Loucy (cell line): ENCODE results near the gene UNC45A.

Experiments
- H2AFZ ChIP-seq: fragments of 200-600 bp; sonication (generic); 2 replicates; pipeline ENCODE4 v1.6.0; 2016; ENCODE audit warnings: antibody characterized with exemption, mild to moderate bottlenecking, low read length, moderate library complexity
- H3F3A ChIP-seq: fragments of 200-600 bp; 2 replicates; pipeline ENCODE4 v1.6.0; 2016; ENCODE audit warnings: antibody characterized with exemption, low read depth, mild to moderate bottlenecking
- H3K27me3 ChIP-seq: fragments of 200-600 bp; sonication (generic); 2 replicates; pipeline ENCODE4 v1.6.1; 2014; ENCODE audit warnings: low read length, mild to moderate bottlenecking; ENCODE audit not compliant: insufficient read depth, poor library complexity, severe bottlenecking
- H3K36me3 ChIP-seq: fragments of 200-600 bp; sonication (generic); 2 replicates; pipeline ENCODE4 v1.6.1; 2016; ENCODE audit warnings: low read length; ENCODE audit not compliant: insufficient read depth
- H3K4me1 ChIP-seq: fragments of 200-600 bp; sonication (generic); 2 replicates; pipeline ENCODE4 v1.5.1; 2014; ENCODE audit warnings: low read length, mild to moderate bottlenecking; ENCODE audit not compliant: insufficient read depth, poor library complexity, severe bottlenecking
- H3K4me2 ChIP-seq: fragments of 200-600 bp; sonication (generic); 2 replicates; pipeline ENCODE4 v1.6.0; 2014; ENCODE audit warnings: antibody characterized with exemption, low read length, low read depth, mild to moderate bottlenecking; ENCODE audit not compliant: poor library complexity, severe bottlenecking
- H3K4me3 ChIP-seq: fragments of 200-600 bp; sonication (generic); 2 replicates; pipeline ENCODE4 v1.5.1; 2014; ENCODE audit warnings: low read length, mild to moderate bottlenecking, mixed read lengths; ENCODE audit not compliant: poor library complexity, severe bottlenecking
- H3K79me2 ChIP-seq: fragments of 200-600 bp; sonication (generic); 2 replicates; pipeline ENCODE4 v1.6.1; 2014; ENCODE audit warnings: low read length; ENCODE audit not compliant: insufficient read depth
- H3K9ac ChIP-seq: fragments of 200-600 bp; sonication (generic); 2 replicates; pipeline ENCODE4 v1.6.0; 2014; ENCODE audit warnings: mild to moderate bottlenecking, low read depth, low read length, moderate library complexity; ENCODE audit not compliant: poor library complexity, severe bottlenecking
- H3K9me2 ChIP-seq: fragments of 200-600 bp; sonication (generic); replicated peaks from 2 replicates; pipeline ENCODE4 v1.6.1; 2016; ENCODE audit warnings: low read depth, low read length, mixed read lengths
- H3K9me3 ChIP-seq: fragments of 200-600 bp; sonication (generic); 2 replicates; pipeline ENCODE4 v1.6.1; 2014; ENCODE audit warnings: mild to moderate bottlenecking, antibody characterized with exemption, low read length, low read depth; ENCODE audit not compliant: insufficient read depth
- H4K20me1 ChIP-seq: fragments of 200-600 bp; sonication (generic); 2 replicates; pipeline ENCODE4 v1.6.0; 2014; ENCODE audit warnings: antibody characterized with exemption, low read length, mild to moderate bottlenecking; ENCODE audit not compliant: insufficient read depth, poor library complexity, severe bottlenecking
- EZH2phosphoT487 ChIP-seq: fragments of 200-600 bp; IDR thresholded peaks from 2 replicates; pipeline ENCODE4 v1.6.1; 2018; ENCODE audit warnings: antibody characterized with exemption, mild to moderate bottlenecking, moderate library complexity, borderline replicate concordance
- TF ChIP-seq, protein P1 (sequence below): fragments of 200-600 bp; sonication (generic); conservative IDR thresholded peaks from 2 replicates; pipeline ENCODE4 v1.5.1; 2014; ENCODE audit warnings: mild to moderate bottlenecking, antibody characterized with exemption, low read length

UNC45A gene, protein sequence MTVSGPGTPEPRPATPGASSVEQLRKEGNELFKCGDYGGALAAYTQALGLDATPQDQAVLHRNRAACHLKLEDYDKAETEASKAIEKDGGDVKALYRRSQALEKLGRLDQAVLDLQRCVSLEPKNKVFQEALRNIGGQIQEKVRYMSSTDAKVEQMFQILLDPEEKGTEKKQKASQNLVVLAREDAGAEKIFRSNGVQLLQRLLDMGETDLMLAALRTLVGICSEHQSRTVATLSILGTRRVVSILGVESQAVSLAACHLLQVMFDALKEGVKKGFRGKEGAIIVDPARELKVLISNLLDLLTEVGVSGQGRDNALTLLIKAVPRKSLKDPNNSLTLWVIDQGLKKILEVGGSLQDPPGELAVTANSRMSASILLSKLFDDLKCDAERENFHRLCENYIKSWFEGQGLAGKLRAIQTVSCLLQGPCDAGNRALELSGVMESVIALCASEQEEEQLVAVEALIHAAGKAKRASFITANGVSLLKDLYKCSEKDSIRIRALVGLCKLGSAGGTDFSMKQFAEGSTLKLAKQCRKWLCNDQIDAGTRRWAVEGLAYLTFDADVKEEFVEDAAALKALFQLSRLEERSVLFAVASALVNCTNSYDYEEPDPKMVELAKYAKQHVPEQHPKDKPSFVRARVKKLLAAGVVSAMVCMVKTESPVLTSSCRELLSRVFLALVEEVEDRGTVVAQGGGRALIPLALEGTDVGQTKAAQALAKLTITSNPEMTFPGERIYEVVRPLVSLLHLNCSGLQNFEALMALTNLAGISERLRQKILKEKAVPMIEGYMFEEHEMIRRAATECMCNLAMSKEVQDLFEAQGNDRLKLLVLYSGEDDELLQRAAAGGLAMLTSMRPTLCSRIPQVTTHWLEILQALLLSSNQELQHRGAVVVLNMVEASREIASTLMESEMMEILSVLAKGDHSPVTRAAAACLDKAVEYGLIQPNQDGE

DNA sequence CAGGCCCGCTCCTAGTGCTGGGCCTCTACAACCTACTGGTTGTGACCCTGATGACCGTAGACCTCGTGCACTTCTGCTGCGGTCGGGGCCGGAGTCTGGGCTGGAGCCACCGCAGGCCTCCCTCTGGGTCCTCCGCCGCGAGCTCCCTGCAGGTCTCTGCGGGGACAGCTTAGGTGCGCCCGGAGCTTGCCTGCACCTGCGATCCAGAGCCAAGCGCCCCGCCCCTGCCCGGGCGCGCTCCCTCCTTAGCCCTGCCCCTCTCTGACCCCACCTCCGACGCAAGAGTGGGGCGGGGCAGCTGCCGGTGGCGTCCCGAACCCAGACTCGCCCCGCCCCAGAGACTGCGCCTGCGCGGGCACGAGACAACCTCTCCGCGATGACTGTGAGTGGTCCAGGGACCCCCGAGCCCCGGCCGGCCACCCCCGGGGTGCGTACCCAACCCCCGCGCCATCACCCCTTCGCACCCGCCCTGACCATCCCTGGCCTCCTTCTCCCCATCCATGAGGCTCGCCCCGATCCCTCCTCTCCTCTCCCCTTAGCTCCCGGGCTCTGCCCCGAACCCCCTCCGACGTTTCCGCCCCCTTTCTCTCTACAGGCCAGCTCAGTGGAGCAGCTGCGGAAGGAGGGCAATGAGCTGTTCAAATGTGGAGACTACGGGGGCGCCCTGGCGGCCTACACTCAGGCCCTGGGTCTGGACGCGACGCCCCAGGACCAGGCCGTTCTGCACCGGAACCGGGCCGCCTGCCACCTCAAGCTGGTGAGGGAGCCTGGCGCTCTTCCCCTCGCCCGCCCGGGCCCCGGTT, at the start of gene UNC45A:
UNC45A (plus strand) TSS at position 337 of the 803 bp plus-strand sequence; CDS start at position 377, 40 bp downstream.
- Histone ChIP-seq H2AFZ (peak within 1 kb of the TSS; percentile 81), H3K9ac (peak within 1 kb of the TSS; percentile 96), H3K36me3 (peaks cover 11% of the 10 kb centered on the region; the same call in 1 of the 2 replicates), H3K4me3 (peak within 1 kb of the TSS; percentile 93), H3K4me1 (peaks cover 39% of the 10 kb centered on the region), H3K9me2 (no peaks in the 10 kb centered on the region), H3K79me2 (peaks cover 36% of the 10 kb centered on the region), H3K27me3 (no peaks in the 10 kb centered on the region), H3F3A (0 out of 2 replicates have a peak, but pooled peaks cover 5% of the 10 kb centered on the region), H3K4me2 (peak within 1 kb of the TSS; percentile 83), H4K20me1 (peaks cover 18% of the 10 kb centered on the region), H3K9me3 (no peaks in the 10 kb centered on the region)
- no peak for TF ChIP-seq EZH2phosphoT487
- TF ChIP-seq, protein P1, sequence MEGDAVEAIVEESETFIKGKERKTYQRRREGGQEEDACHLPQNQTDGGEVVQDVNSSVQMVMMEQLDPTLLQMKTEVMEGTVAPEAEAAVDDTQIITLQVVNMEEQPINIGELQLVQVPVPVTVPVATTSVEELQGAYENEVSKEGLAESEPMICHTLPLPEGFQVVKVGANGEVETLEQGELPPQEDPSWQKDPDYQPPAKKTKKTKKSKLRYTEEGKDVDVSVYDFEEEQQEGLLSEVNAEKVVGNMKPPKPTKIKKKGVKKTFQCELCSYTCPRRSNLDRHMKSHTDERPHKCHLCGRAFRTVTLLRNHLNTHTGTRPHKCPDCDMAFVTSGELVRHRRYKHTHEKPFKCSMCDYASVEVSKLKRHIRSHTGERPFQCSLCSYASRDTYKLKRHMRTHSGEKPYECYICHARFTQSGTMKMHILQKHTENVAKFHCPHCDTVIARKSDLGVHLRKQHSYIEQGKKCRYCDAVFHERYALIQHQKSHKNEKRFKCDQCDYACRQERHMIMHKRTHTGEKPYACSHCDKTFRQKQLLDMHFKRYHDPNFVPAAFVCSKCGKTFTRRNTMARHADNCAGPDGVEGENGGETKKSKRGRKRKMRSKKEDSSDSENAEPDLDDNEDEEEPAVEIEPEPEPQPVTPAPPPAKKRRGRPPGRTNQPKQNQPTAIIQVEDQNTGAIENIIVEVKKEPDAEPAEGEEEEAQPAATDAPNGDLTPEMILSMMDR: no peak

DNA sequence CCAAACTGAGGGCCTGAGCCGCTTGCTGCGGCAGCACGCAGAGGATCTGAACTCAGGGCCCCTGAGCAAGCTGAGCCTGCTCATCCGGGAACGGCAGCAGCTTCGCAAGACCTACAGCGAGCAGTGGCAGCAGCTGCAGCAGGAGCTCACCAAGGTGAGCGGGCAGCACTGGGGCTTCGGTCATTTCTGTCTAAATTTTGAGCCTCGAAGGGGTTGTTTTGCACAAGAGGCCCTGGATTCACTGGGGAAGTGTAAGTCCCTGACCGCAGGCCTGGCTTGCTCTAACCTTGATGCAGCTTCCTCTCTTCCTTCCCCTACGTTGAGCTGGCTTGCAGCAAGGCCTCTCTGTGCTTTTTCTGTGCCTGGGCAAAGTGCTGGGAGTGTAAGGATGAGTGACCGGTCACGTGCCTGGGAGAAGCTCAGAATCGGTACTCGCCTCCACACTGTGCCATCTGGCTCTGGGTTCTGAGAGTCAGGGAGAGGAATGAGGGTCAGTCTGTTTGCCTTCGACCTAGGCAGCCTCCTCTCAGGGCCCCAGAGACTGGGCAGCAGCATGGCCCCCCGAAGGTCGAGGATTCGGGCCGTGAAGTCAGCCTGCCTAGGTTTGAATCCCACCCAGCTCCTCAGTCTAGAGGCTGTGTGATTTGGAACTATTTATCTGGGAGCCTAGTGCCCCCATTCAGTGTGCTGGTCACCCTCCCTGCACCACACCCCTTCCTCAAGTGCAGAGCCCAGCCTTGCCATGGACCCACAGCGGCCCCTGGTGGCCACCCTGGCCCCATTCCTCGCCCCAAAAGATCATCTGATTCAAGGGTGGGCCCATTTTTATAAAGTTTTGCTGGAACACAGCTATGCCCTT, 49.4 kb upstream of the UNC45A start:
- peaks cover 10% of the 10 kb centered on the region; the same call in 1 of the 2 replicates for H3K36me3 ChIP-seq
- TF ChIP-seq, protein P1: peak; percentile 97
- no peak for TF ChIP-seq EZH2phosphoT487
- H3K4me1 ChIP-seq: peaks cover 28% of the 10 kb centered on the region
- H3K9ac ChIP-seq: peak overlapping the region; percentile 97
- H3F3A ChIP-seq: no peaks in the 10 kb centered on the region
- H4K20me1 ChIP-seq: peaks cover 7% of the 10 kb centered on the region
- H3K4me2 ChIP-seq: peak overlapping the region; percentile 77
- H2AFZ ChIP-seq: no peak overlapping the region
- H3K4me3 ChIP-seq: peak overlapping the region; percentile 78
- no peaks in the 10 kb centered on the region for H3K27me3 ChIP-seq
- peaks cover 42% of the 10 kb centered on the region for H3K79me2 ChIP-seq
- H3K9me2 ChIP-seq: no peaks in the 10 kb centered on the region
- no peaks in the 10 kb centered on the region for H3K9me3 ChIP-seq
